OCI-LY7 (cell line): Measurements from ENCODE around the gene IL6ST. TPM values are rescaled to one million over a fixed set of nuclear protein-coding genes. Genes with fewer than 3 reads are reported as not detected.

Source experiments
- BruUV-seq: library from RNA; stranded (reverse); fragments of 400-500 nt; replicated peaks from 2 replicates; lab custom pipeline; 2021; lab: Mats Ljungman, UMichigan
- CTCF ChIA-PET: fragments of 300-600 bp; sonication (Branson Sonifier 250); formaldehyde crosslinking; loops from one replicate; lab custom pipeline; 2022; ENCODE audit warnings: antibody characterized with exemption; ENCODE audit not compliant: unreplicated experiment; lab: Charles Lee
- POLR2A ChIA-PET: fragments of 300-600 bp; sonication (Branson Sonifier 250); formaldehyde crosslinking; loops from one replicate; lab custom pipeline; 2022; ENCODE audit warnings: antibody characterized with exemption; lab: Charles Lee
- DNase-seq: peaks from one replicate; pipeline ENCODE4 v3.0.0-alpha.2; 2015; ENCODE audit warnings: low spot score
- H2AFZ ChIP-seq: fragments of 200-600 bp; sonication (generic), shearing (Covaris generic); 2 replicates; pipeline ENCODE4 v1.6.1; 2014; ENCODE audit warnings: mild to moderate bottlenecking, antibody characterized with exemption, low read length, moderate library complexity
- H3K27ac ChIP-seq: fragments of 200-600 bp; sonication (generic); 2 replicates; pipeline ENCODE4 v1.5.1; 2014; ENCODE audit warnings: mixed run types, low read depth, mild to moderate bottlenecking, moderate library complexity, low read length, inconsistent platforms; ENCODE audit not compliant: poor library complexity, severe bottlenecking
- H3K36me3 ChIP-seq: fragments of 200-600 bp; sonication (generic); 2 replicates; pipeline ENCODE4 v1.6.1; 2014; ENCODE audit warnings: mild to moderate bottlenecking, antibody characterized with exemption, low read length, moderate library complexity, mixed read lengths; ENCODE audit not compliant: insufficient read depth
- H3K4me1 ChIP-seq: fragments of 200-600 bp; sonication (generic); 2 replicates; pipeline ENCODE4 v1.5.1; 2014; ENCODE audit warnings: mild to moderate bottlenecking, low read length; ENCODE audit not compliant: insufficient read depth, poor library complexity, severe bottlenecking
- H3K4me2 ChIP-seq: fragments of 200-600 bp; sonication (generic); 2 replicates; pipeline ENCODE4 v1.6.1; 2014; ENCODE audit warnings: mild to moderate bottlenecking, low read length
- H3K4me3 ChIP-seq: fragments of 200-600 bp; sonication (generic); 2 replicates; pipeline ENCODE4 v1.5.1; 2014; ENCODE audit warnings: mild to moderate bottlenecking, low read depth, low read length; ENCODE audit not compliant: poor library complexity, severe bottlenecking
- H3K79me2 ChIP-seq: fragments of 200-600 bp; sonication (generic); 2 replicates; pipeline ENCODE4 v1.6.1; 2016; ENCODE audit warnings: low read depth, mild to moderate bottlenecking, low read length, moderate library complexity, mixed read lengths; ENCODE audit not compliant: insufficient read depth
- H3K9me2 ChIP-seq: fragments of 200-600 bp; sonication (generic); 2 replicates; pipeline ENCODE4 v1.6.1; 2016; ENCODE audit warnings: mild to moderate bottlenecking, low read length, mixed read lengths; ENCODE audit not compliant: insufficient read depth
- H3K9me3 ChIP-seq: fragments of 200-600 bp; sonication (generic); 2 replicates; pipeline ENCODE4 v1.6.1; 2014; ENCODE audit warnings: mild to moderate bottlenecking, mixed run types, low read length, mixed read lengths
- H4K20me1 ChIP-seq: fragments of 200-600 bp; sonication (generic); 2 replicates; pipeline ENCODE4 v1.6.1; 2014; ENCODE audit warnings: mild to moderate bottlenecking, antibody characterized with exemption, low read length, moderate library complexity, mixed read lengths; ENCODE audit not compliant: insufficient read depth
- EZH2phosphoT487 ChIP-seq: fragments of 200-600 bp; sonication (generic); IDR thresholded peaks from 2 replicates; pipeline ENCODE4 v1.6.1; 2018; ENCODE audit warnings: low read depth, borderline replicate concordance, mild to moderate bottlenecking, mixed run types, antibody characterized with exemption, low read length, moderate library complexity, mixed read lengths
- intact Hi-C: fragments of 100-400 bp; cut with micrococcal nuclease; formaldehyde crosslinking; loops from one replicate; pipeline ENCODE4 v1.10.0; 2022; ENCODE audit not compliant: unreplicated experiment
- total RNA-seq, 2 experiments: library from RNA; depleted of rRNA in 1 of 2; stranded (reverse); fragments of >200 nt in 1 of 2; shearing (Covaris generic) in 1 of 2; gene quantifications; 2 replicates each; pipeline ENCODE4 v1.2.3, GENCODE V29; 2014 to 2022
- TF ChIP-seq, protein P1 (sequence below): fragments of 200-600 bp; sonication (generic); conservative IDR thresholded peaks from 2 replicates; pipeline ENCODE4 v1.5.1; 2014; ENCODE audit warnings: mild to moderate bottlenecking, antibody characterized with exemption, low read length, moderate library complexity, mixed read lengths

Gene IL6ST
- total RNA-seq, 2 experiments from 2014 or later = 5.6 to 13.3 TPM

DNA sequence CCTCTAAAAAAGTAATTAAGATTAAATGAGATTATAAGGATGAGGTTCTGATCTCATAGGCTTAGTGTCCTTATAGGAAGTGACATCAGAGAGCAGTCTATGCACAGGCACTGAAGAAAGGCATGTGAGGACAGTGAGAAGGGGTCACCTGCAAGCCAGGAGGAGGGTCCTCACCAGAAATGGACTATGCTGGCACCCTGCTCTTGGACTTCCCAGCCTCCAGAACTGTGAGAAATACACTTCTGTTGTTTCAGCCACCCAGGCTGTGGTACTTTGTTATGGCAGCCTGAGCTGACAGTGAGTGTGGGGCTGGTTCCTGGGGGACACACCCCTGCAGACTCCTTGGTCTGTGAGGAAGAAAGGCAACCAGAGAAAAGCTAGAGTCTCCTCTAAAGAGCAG lies 34.7 kb upstream of the IL6ST start:
- Histone ChIP-seq H3K27ac (no peak overlapping the region), H3K4me3 (no peak overlapping the region), H3K4me2 (no peak overlapping the region), H3K79me2 (no peaks in the 10 kb centered on the region), H4K20me1 (no peaks in the 10 kb centered on the region), H3K9me3 (no peaks in the 10 kb centered on the region), H3K36me3 (no peaks in the 10 kb centered on the region), H3K4me1 (no peaks in the 10 kb centered on the region), H2AFZ (no peak overlapping the region), H3K9me2 (no peaks in the 10 kb centered on the region)
- ChIA-PET CTCF (no interaction called here), POLR2A (interaction anchor here (0.6 kb wide), 1 partner anchor 229 kb away, joined by 4 read pairs; no protein-coding TSS in a partner anchor)
- no TSS peak for BruUV-seq
- no peak for DNase-seq
- intact Hi-C loops = no loop called here
- no peak for TF ChIP-seq EZH2phosphoT487
- TF ChIP-seq, protein P1, sequence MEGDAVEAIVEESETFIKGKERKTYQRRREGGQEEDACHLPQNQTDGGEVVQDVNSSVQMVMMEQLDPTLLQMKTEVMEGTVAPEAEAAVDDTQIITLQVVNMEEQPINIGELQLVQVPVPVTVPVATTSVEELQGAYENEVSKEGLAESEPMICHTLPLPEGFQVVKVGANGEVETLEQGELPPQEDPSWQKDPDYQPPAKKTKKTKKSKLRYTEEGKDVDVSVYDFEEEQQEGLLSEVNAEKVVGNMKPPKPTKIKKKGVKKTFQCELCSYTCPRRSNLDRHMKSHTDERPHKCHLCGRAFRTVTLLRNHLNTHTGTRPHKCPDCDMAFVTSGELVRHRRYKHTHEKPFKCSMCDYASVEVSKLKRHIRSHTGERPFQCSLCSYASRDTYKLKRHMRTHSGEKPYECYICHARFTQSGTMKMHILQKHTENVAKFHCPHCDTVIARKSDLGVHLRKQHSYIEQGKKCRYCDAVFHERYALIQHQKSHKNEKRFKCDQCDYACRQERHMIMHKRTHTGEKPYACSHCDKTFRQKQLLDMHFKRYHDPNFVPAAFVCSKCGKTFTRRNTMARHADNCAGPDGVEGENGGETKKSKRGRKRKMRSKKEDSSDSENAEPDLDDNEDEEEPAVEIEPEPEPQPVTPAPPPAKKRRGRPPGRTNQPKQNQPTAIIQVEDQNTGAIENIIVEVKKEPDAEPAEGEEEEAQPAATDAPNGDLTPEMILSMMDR = no peak

- POLR2A ChIA-PET = no interaction called here
- H4K20me1 ChIP-seq = no peaks in the 10 kb centered on the region
Observed at GRCh38 chr5:56028708-56029107, 33.9 kb upstream of the IL6ST start.

DNA sequence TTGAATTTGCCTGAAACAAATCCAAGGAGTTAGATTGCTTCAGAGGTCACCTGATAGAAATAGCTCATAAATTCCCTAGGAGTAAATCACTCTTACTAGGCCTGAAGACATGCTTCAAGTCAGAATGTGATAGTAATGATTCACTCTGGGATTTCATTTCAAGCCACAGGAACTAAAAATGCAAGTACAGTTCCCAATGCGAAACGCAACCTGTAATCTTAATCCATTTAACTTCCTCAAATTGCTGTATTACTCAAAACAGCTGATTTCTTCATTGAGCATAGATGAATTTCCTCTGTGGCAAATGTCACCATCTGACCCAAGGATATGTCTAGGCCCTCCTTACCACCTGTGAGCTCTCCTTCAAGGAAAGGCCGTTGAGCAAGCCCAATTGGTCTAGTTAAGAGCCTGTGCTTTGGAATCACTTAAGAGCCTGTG lies 32.1 kb upstream of the IL6ST start:
- intact Hi-C loops = no loop called here
- Histone ChIP-seq H3K36me3 (no peaks in the 10 kb centered on the region), H3K4me1 (no peaks in the 10 kb centered on the region), H3K9me3 (no peaks in the 10 kb centered on the region), H4K20me1 (no peaks in the 10 kb centered on the region), H3K4me2 (no peak overlapping the region), H3K27ac (no peak overlapping the region), H3K79me2 (no peaks in the 10 kb centered on the region), H2AFZ (no peak overlapping the region), H3K4me3 (no peak overlapping the region), H3K9me2 (no peaks in the 10 kb centered on the region)
- ChIA-PET CTCF (no interaction called here), POLR2A (interaction anchor here (0.5 to 0.6 kb wide), 2 partner anchors 19 to 38 kb away, joined by 3 read pairs; no protein-coding TSS in a partner anchor)
- no peak for DNase-seq
- TF ChIP-seq, protein P1 = no peak
- TF ChIP-seq EZH2phosphoT487 = no peak
- no TSS peak for BruUV-seq

More at GRCh38 chr5:56028708-56029107, 33.9 kb upstream of the IL6ST start:
- no peak overlapping the region for H3K4me2 ChIP-seq
- H3K4me1 ChIP-seq = no peaks in the 10 kb centered on the region
- no peak overlapping the region for H3K27ac ChIP-seq
- BruUV-seq = no TSS peak
- CTCF ChIA-PET = no interaction called here
- H3K36me3 ChIP-seq = no peaks in the 10 kb centered on the region
- no peak overlapping the region for H3K4me3 ChIP-seq
- no peak for DNase-seq
- H3K79me2 ChIP-seq = no peaks in the 10 kb centered on the region
- H2AFZ ChIP-seq = no peak overlapping the region
- intact Hi-C loops = no loop called here
- H3K9me3 ChIP-seq = no peaks in the 10 kb centered on the region
- TF ChIP-seq, protein P1 = no peak
- no peak for TF ChIP-seq EZH2phosphoT487
- no peaks in the 10 kb centered on the region for H3K9me2 ChIP-seq
